ENCODE measurements around the gene ATP13A5.

ATP13A5 gene

GRCh38 chr3:193335031-193335430 lies 43.5 kb downstream of the ATP13A5 start:
- no peak overlapping the region for H3K4me3 ChIP-seq (replicated peaks; ENCODE audit: low read depth, low read length)
- TF ChIP-seq CTCF (IDR thresholded peaks at IDR 0.05; ENCODE audit: low read length, missing control alignments): no peak
- DNase-seq (ENCODE audit: low read depth): no peak

GRCh38 chr3:193333229-193333628 lies 45.3 kb downstream of the ATP13A5 start:
- no peak for DNase-seq (ENCODE audit: low read depth)
- H3K4me3 ChIP-seq (replicated peaks; ENCODE audit: low read depth, low read length): no peak overlapping the region
- no peak for TF ChIP-seq CTCF (IDR thresholded peaks at IDR 0.05; ENCODE audit: low read length, missing control alignments)

- no peak overlapping the region for H3K4me3 ChIP-seq (replicated peaks; ENCODE audit: low read depth, low read length)
- TF ChIP-seq CTCF (IDR thresholded peaks at IDR 0.05; ENCODE audit: low read length, missing control alignments): no peak
- DNase-seq (ENCODE audit: low read depth): no peak
These were observed 47.9 kb downstream of the ATP13A5 start for GRCh38 chr3:193330555-193331204.

GRCh38 chr3:193317682-193318300 lies 60.8 kb downstream of the ATP13A5 start:
- TF ChIP-seq CTCF (IDR thresholded peaks at IDR 0.05; ENCODE audit: low read length, missing control alignments): no peak
- DNase-seq (ENCODE audit: low read depth): no peak
- no peak overlapping the region for H3K4me3 ChIP-seq (replicated peaks; ENCODE audit: low read depth, low read length)

- no peak for TF ChIP-seq CTCF (IDR thresholded peaks at IDR 0.05; ENCODE audit: low read length, missing control alignments)
- no peak for DNase-seq (ENCODE audit: low read depth)
- H3K4me3 ChIP-seq (replicated peaks; ENCODE audit: low read depth, low read length): no peak overlapping the region
These were observed 64.4 kb downstream of the ATP13A5 start for GRCh38 chr3:193314161-193314560.

GRCh38 chr3:193313061-193313958 lies 65.2 kb downstream of the ATP13A5 start:
- TF ChIP-seq CTCF (IDR thresholded peaks at IDR 0.05; ENCODE audit: low read length, missing control alignments): no peak
- no peak overlapping the region for H3K4me3 ChIP-seq (replicated peaks; ENCODE audit: low read depth, low read length)
- DNase-seq (ENCODE audit: low read depth): no peak
